Measurements from ENCODE around the gene TCF21.

TCF21 gene

DNA sequence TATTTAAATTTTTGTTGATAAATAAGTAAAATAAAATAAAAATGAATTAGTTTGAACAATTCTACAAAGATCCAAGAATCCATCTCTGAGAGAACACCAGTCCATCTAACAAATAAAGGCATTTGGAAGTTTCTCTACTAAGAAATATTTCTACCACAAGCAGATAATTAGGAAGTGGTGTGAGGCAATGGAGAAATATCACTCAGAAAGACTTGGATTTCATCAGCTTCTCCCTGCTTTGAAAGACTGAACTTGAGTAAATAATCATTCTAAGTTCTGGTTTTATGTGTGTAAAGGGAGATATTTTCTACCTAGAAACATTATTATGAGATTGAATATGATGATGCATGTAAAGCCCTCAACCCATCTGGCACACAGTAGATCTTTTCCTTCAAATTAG, 17.8 kb upstream of the TCF21 start:
- no peak for DNase-seq (ENCODE audit: extremely low read depth, low read depth)
- TF ChIP-seq, protein P1, sequence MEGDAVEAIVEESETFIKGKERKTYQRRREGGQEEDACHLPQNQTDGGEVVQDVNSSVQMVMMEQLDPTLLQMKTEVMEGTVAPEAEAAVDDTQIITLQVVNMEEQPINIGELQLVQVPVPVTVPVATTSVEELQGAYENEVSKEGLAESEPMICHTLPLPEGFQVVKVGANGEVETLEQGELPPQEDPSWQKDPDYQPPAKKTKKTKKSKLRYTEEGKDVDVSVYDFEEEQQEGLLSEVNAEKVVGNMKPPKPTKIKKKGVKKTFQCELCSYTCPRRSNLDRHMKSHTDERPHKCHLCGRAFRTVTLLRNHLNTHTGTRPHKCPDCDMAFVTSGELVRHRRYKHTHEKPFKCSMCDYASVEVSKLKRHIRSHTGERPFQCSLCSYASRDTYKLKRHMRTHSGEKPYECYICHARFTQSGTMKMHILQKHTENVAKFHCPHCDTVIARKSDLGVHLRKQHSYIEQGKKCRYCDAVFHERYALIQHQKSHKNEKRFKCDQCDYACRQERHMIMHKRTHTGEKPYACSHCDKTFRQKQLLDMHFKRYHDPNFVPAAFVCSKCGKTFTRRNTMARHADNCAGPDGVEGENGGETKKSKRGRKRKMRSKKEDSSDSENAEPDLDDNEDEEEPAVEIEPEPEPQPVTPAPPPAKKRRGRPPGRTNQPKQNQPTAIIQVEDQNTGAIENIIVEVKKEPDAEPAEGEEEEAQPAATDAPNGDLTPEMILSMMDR (IDR thresholded peaks at IDR 0.05; ENCODE audit: low read depth, low read length) = no peak

DNA sequence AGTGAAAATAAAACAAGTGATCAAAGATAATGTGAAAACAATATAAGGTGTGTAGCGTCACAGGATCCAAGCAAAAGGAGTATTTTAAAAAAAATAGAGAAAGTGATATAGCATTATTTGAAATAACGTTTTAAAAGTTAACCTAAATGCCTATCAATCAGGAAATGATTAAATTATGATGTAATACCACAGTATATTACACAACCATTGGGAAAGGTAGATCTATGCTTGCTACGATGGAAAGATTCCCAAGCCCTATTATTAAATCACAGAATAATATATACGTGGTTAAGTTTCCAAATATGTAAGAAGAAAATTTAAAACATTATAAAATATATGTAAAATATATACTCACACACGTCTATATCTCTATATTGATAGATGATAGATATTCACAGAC, 15.4 kb upstream of the TCF21 start:
- TF ChIP-seq, protein P1 (IDR thresholded peaks at IDR 0.05; ENCODE audit: low read depth, low read length) = no peak
- no peak for DNase-seq (ENCODE audit: extremely low read depth, low read depth)

DNA sequence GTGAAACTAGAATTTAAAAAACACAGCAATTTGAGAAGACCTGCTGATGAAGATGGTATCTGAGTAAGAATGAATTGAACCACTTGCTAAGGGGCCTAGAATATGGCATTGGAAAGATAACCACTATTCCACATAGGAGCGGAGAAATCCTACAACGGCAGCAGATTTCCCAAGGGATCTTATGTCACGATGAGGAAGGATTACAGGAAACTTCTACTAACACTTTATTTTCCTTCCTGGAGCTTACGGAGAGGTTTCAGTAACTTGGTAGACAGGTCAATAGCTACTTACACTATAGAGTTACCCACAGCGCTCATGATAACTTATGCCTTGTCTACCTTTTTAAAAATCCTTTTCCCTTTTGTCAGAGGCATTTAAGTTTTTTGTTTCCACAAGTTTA, 11.8 kb upstream of the TCF21 start:
- no peak for DNase-seq (ENCODE audit: extremely low read depth, low read depth)
- TF ChIP-seq, protein P1 (IDR thresholded peaks at IDR 0.05; ENCODE audit: low read depth, low read length) = no peak

DNA sequence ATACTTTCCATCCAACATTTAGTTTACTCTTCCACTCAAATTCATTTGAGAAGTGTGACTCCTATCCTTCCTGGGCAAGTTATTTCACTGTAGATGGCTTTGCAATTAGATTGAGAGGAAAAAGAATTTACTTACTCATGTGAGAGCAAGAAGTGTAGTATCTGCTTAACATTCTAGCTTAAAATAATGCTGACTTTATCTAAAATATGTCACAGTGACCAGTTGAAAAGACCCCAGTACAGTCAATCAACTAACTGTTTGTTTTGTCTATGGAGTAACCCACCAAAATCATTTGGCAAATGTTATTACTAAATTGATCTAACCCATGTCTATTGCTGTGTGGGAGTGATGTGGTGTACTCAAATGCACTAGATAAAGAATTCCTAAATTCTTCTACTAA, 8.9 kb upstream of the TCF21 start:
- no peak for DNase-seq (ENCODE audit: extremely low read depth, low read depth)
- TF ChIP-seq, protein P1 (IDR thresholded peaks at IDR 0.05; ENCODE audit: low read depth, low read length) = no peak

DNA sequence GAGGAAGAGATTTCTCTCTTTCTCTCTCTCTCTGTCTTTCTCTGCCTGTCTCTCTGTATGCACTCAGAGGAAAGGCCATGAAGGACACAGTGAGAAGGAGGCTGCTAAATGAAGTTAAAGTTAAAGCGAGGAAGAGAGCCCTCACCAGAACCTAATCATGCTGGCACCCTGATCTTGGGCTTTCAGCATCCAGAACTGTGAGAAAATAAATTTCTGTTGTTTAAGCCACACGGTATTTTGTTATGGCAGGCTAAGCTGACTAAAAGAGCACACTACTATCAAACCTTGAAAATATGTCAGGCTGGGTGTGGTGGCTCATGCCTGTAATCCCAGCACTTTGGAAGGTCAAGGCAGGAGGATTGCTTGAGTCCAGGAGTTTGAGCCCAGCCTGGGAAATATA, 8.0 kb upstream of the TCF21 start:
- TF ChIP-seq, protein P1 (IDR thresholded peaks at IDR 0.05; ENCODE audit: low read depth, low read length) = no peak
- no peak for DNase-seq (ENCODE audit: extremely low read depth, low read depth)

DNA sequence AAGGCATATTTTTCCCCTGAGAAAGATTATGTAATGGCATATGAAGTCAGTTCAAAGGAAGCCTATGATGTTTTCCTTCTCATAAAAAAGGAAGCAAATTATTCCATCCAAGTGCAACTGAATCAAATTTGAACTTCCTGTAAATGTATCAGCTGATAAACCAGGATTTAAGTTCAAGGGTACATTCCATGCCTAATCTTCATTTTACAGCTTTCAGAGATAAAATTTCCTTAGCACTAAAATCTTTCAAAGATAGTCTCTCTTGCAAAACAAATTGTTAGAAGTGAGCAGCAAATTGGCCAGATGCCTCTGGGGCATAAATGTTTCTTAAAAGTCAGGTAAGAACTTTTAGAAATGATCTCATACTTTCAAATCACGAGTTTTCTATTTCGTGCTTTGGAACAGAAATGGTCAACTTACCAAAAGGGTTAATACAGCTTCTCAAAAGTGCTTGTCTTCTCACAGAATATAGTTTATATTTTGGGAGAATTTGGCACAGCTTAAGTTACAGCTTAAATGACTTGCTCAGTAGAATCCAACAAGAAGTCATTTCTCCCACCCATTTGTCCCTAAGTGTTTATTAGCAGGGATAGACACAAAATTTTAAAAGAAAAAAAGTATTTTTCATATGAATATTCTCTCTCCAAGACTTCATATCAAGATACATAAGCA, 2.7 kb upstream of the TCF21 start:
- no peak for DNase-seq (ENCODE audit: extremely low read depth, low read depth)
- TF ChIP-seq, protein P1 (IDR thresholded peaks at IDR 0.05; ENCODE audit: low read depth, low read length) = no peak

DNA sequence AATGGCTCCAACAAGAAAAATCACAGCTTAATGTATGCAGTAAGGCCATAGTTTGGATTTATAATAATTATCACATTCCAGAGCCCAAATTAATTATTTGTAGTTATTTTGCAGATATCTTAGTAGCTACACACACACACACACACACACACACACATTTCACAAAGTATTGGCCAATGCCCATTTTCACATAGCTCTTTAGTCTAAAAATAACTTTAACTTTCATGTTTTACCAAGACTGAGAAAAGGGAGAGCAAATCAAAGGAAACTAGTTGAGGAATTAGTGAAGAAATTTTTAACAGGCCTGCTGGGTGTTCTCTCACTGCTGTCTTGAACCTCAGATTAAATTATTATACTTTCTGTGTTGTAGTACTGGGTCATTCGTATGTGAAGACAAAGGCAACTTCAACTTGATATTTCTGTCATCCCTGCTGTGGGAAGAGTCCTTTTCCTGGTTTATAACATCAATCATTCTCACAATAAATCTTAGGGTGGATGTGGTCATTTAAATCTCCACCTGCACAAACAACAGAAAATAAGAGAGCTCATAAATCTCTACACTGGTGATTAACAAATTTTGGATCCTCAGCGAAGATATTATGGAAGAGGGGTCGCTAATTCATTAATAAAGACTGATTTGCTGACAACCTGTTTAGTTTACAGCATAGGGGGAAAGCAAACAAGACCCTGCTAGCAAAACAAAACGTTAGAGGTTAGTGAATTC, 1.6 kb upstream of the TCF21 start:
- TF ChIP-seq, protein P1 (IDR thresholded peaks at IDR 0.05; ENCODE audit: low read depth, low read length) = no peak
- DNase-seq (ENCODE audit: extremely low read depth, low read depth) = no peak
